NT2/D1 (cell line): Measurements from ENCODE around the gene LTC4S.
"Not testable (repeated sequence)": the region's sequence is repeated elsewhere in the genome, so short reads cannot be mapped to it uniquely, and the experiment has no call there.

Experiments
- DNase-seq: peaks from one replicate; pipeline ENCODE4 v3.0.0-alpha.2; 2011; ENCODE audit warnings: low read depth, low spot score
- H3K27me3 ChIP-seq: 2 replicates; pipeline ENCODE4 v1.6.0; 2011; ENCODE audit warnings: mild to moderate bottlenecking; ENCODE audit not compliant: insufficient read length, insufficient read depth
- H3K36me3 ChIP-seq: 2 replicates; pipeline ENCODE4 v1.6.1; 2011; ENCODE audit warnings: mild to moderate bottlenecking, low read length, mixed read lengths; ENCODE audit not compliant: insufficient read depth, insufficient read length
- H3K4me1 ChIP-seq: 2 replicates; pipeline ENCODE4 v1.5.1; 2011; ENCODE audit not compliant: insufficient read depth, insufficient read length
- H3K4me3 ChIP-seq: 2 replicates; pipeline ENCODE4 v1.5.1; 2011; ENCODE audit warnings: low read depth; ENCODE audit not compliant: insufficient read length
- H3K9ac ChIP-seq: 2 replicates; pipeline ENCODE4 v1.6.0; 2011; ENCODE audit warnings: low read depth; ENCODE audit not compliant: insufficient read length
- H3K9me3 ChIP-seq: 2 replicates; pipeline ENCODE4 v1.5.1; 2011; ENCODE audit warnings: mild to moderate bottlenecking, low read length; ENCODE audit not compliant: insufficient read depth
- SUZ12 ChIP-seq: IDR thresholded peaks from 2 replicates; pipeline ENCODE4 v1.6.1; 2011; ENCODE audit not compliant: insufficient read length, insufficient read depth; ENCODE audit errors: extremely low read depth
- YY1 ChIP-seq: IDR thresholded peaks from 2 replicates; pipeline ENCODE4 v1.6.1; 2011; ENCODE audit not compliant: insufficient read length, insufficient read depth
- ZNF274 ChIP-seq: IDR thresholded peaks from 2 replicates; pipeline ENCODE4 v1.6.1; 2011; ENCODE audit warnings: mild to moderate bottlenecking, low read depth, low read length

LTC4S gene, protein sequence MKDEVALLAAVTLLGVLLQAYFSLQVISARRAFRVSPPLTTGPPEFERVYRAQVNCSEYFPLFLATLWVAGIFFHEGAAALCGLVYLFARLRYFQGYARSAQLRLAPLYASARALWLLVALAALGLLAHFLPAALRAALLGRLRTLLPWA

DNA sequence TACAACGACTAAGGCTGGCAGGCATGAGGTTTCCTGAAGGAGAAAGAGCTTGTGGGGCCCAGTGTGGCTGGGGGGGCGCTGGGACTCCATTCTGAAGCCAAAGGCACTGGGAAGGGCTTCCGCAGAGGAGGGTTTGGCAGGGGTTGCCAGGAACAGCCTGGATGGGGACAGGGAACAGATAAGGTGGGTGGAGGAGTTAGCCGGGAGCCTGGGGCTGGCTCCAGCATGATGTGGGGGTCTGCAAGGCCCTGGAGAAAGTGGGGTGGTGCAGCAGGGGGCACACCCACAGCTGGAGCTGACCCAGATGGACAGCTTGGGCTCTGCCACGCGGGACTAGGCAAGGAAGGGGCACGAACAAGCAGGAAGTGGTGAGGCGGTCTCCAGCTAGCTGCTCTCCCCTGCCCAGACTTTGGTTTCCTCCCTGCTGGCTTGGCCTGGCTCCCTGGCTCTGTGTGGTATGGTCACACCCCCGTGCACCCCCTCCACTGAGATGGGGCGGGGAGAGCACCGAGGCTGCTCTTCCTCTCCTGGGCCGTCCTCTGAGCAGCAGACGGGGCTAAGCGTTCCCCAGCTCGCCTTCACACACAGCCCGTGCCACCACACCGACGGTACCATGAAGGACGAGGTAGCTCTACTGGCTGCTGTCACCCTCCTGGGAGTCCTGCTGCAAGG is at the start of gene LTC4S:
Gene LTC4S (plus strand): TSS at position 519 of the 672 bp plus-strand sequence. CDS start 95 bp downstream, at position 614.
- no peak for DNase-seq
- no peaks in the 10 kb centered on the region for H3K27me3 ChIP-seq
- H3K4me3 ChIP-seq: no peak within 1 kb of the TSS
- peak within 1 kb of the TSS; percentile 81 for H3K9ac ChIP-seq
- peaks cover 11% of the 10 kb centered on the region for H3K4me1 ChIP-seq
- no peaks in the 10 kb centered on the region for H3K9me3 ChIP-seq
- H3K36me3 ChIP-seq: peaks cover 20% of the 10 kb centered on the region
- no peak for TF ChIP-seq YY1
- TF ChIP-seq ZNF274: no peak
- no peak for TF ChIP-seq SUZ12

DNA sequence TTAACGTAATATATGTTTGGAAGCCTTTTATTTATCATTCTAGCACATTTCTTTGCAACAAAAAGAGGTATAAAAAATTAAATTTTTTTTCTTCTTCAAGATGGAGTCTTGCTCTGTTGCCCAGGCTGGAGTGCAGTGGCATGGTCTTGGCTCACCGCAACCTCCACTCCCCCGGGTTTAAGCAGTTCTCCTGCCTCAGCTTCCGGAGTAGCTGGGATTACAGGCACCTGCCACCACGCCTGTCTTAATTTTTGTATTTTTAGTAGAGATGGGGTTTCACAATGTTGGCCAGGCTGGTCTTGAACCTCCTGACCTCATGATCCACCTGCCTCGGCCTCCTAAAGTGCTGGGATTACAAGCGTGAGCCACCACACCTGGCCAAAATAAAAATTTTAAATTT is 49.7 kb upstream of the LTC4S start:
- not testable (repeated sequence) for H3K4me3 ChIP-seq, H3K9me3 ChIP-seq, H3K36me3 ChIP-seq, H3K4me1 ChIP-seq, H3K9ac ChIP-seq, H3K27me3 ChIP-seq, DNase-seq

DNA sequence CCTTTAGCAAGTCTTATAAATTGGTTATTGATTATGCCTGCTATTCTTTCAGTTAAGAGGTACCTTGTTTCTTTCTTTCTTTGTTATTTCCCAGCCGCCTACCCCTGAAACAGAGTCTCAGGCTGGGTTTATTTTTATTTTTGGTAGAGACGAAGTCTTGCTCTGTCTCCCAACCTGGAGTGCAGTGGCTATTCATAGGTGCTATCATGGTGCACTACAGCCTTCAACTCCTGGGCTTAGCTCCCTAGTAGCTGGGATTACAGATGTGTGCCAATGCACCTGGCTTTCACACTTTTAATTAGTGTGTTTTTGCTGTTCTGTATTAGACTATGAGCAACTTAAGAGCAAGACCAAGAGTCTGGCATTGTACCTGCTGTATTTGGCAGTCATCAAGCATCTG is 46.9 kb upstream of the LTC4S start:
- Histone ChIP-seq H3K4me3 (no peak overlapping the region), H3K4me1 (no peaks in the 10 kb centered on the region), H3K9ac (no peak overlapping the region), H3K27me3 (no peaks in the 10 kb centered on the region), H3K36me3 (peaks cover 21% of the 10 kb centered on the region), H3K9me3 (no peaks in the 10 kb centered on the region)
- no peak for DNase-seq
- TF ChIP-seq ZNF274: no peak
- TF ChIP-seq SUZ12: no peak
- no peak for TF ChIP-seq YY1

DNA sequence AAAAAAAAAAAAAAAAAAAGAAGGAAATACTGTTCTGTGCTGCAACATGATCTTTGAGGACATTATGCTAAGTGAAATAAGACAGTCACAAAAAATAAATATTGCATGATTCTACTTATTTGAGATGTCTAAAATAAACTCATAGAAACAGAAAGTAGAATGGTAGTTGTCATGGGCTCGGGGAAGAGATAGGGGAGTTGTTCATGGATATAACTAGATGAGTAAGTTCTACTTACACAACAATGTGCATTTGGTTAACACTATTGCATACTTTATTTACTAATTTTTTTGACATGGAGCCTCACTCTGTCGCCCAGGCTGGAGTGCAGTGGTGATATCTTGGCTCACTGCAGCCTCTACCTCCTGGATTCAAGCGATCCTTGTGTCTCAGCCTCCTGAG is 46.0 kb upstream of the LTC4S start:
- Histone ChIP-seq H3K4me1 (no peaks in the 10 kb centered on the region), H3K9me3 (no peaks in the 10 kb centered on the region), H3K27me3 (no peaks in the 10 kb centered on the region), H3K4me3 (no peak overlapping the region), H3K9ac (no peak overlapping the region), H3K36me3 (peaks cover 19% of the 10 kb centered on the region)
- no peak for DNase-seq
- TF ChIP-seq YY1 (no peak), ZNF274 (no peak), SUZ12 (no peak)

DNA sequence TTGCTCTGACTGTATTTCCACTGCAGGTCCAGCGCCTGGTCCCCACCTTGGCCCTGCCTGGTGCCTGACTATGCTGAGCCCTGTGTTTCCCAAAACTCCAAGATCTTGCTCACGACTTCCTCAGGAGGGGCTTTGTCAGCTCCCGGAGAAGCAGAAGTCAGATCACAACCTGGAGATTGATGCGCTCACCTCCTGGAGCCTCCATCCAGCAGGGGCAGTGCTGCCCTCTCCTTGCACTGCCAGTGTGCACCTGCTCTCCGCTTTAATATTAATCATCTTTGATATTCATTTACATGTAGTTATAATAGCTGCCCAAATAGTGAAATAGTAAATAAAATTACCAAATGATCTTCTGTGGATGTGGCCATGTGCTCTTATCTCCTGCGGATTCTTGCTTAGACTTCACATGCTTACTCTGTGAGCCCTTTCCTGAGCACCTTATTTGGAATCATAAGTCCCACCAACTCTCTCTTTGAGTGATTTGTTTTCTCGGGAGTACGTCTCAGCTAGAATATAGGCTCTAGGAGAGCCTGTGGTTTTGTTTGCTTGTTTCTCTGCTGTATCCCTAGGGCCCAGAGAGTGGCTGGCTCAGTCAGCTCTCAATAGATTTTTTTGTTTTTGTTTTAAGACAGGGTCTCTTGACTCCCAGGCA is 43.8 kb upstream of the LTC4S start:
- TF ChIP-seq YY1 (no peak), ZNF274 (no peak)
- Histone ChIP-seq H3K9me3 (no peaks in the 10 kb centered on the region), H3K9ac (no peak overlapping the region), H3K4me3 (no peak overlapping the region), H3K36me3 (peaks cover 19% of the 10 kb centered on the region), H3K27me3 (no peaks in the 10 kb centered on the region), H3K4me1 (peaks cover 3% of the 10 kb centered on the region)
- no peak for DNase-seq

DNA sequence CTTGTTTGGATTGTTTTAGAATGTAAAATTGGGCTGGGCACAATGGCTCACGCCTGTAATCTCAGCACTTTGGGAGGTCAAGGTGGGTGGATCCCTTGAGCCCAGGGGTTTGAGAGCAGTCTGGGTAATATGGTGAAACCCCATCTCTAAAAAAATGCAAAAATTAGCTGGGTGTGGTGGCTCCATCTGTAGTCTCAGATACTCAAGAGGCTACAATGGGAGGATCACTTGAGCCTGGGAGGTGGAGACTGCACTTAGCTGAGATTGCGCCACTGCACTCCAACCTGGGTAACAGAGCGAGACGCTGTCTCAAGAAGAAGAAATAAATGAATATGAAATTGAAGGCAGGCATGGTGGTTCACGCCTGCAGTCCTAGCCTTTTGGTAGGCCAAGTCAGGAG is 39.8 kb upstream of the LTC4S start:
- Histone ChIP-seq H3K9ac (no peak overlapping the region), H3K4me3 (no peak overlapping the region)
- no peak for DNase-seq

DNA sequence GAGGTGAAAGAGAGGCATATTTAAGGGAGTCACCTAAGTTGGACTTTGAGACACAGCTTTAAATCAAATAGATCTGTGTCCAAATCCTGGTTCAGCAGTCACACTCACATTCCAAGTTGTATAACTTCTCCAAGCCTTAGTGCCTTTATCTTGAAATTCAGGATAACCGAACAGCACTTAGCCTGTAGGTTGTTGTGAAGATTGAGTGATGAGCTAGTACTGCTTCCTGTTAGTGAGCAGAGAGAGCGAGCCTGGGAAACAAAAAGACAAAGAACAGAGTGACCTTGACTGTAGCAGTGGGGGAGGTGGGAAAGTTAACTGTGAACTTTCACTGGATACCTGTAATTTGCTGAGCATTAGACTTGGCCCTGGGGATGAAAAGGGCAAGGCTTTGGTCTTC is 38.8 kb upstream of the LTC4S start:
- peak; percentile 32 for DNase-seq
- TF ChIP-seq SUZ12: no peak
- no peak for TF ChIP-seq ZNF274
- no peak for TF ChIP-seq YY1
- Histone ChIP-seq H3K9me3 (no peaks in the 10 kb centered on the region), H3K27me3 (no peaks in the 10 kb centered on the region), H3K9ac (no peak overlapping the region), H3K4me3 (no peak overlapping the region), H3K36me3 (peaks cover 8% of the 10 kb centered on the region), H3K4me1 (peaks cover 3% of the 10 kb centered on the region)

More for the DNA sequence above, 39.8 kb upstream of the LTC4S start:
- Histone ChIP-seq H3K9me3 (no peaks in the 10 kb centered on the region), H3K27me3 (no peaks in the 10 kb centered on the region), H3K4me1 (peaks cover 3% of the 10 kb centered on the region), H3K36me3 (peaks cover 15% of the 10 kb centered on the region)
- no peak for TF ChIP-seq ZNF274
- no peak for TF ChIP-seq YY1
- TF ChIP-seq SUZ12: no peak
